NCI-H2196 treated with DMSO at 0.1 percent for 48 hours (cell line): ENCODE data around the gene FAM200C.

Experiments used
- DNase-seq: peaks from one replicate; lab custom pipeline; 2025; ENCODE audit not compliant: unreplicated experiment; lab: John Stamatoyannopoulos, UW

FAM200C gene

DNA sequence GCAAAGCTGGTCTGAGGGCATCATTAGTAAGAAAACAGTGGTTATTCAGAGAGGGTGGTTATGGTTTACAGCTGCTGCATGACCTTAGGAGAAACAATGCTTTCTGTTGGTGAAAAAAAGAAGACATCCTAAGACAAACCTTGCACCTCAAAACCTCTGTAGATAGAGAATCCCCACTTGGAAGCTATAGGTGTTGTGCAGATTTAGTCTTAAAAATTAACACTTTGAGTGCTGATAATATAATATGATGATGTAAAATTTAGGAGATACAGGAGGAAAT lies 20.4 kb upstream of the FAM200C start:
- no peak for DNase-seq

GRCh38 chr5:160419458-160420330 lies 19.8 kb upstream of the FAM200C start:
- DNase-seq = no peak

DNA sequence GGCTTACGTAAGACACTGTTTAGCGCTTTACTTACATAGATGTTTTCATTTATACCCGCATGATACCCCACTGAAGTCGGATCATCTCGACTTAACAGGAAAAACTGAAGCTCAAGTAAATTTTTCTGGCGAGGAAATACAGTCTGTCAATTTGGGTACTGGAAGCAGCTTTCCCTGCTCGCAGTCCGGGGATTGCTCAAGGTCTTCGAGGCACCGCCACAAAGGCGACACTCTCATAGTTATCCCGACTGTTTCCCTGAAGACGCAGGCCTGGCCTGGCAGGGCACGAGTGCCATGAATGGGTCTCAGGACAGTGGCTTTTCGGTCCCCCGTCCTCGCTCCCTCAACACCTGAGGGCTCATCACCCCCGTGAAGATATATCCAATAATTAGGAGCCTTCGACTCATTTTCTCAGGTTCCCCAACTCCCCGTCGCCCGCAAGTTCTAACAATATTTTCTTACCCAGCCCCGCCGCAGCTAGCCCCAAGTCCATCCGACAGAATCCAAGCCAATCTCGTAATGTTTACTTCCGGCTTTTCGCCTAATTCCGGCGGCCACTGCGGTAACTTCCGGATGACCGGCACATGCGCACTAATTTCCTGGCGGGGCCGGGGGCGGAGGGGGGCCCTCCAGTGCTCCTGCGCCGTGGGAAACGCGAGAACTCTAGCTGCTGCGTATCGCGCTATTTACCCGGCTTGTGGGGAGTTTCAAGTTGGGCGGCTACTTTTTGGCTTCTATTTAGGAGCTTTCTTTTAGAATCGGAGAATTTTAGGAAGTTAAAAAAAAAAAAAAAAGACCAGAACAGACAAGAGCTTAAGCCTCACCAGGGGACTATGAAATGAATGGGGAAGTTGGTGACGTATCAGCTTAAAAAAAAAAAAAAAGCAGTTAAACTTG lies 19.0 kb upstream of the FAM200C start, which contains the start of gene SLU7:
Gene SLU7 (minus strand): TSS at position 521 of the 897 bp plus-strand sequence. CDS start 3,787 bp downstream, outside the sequence.
- DNase-seq = peak; percentile 86

DNA sequence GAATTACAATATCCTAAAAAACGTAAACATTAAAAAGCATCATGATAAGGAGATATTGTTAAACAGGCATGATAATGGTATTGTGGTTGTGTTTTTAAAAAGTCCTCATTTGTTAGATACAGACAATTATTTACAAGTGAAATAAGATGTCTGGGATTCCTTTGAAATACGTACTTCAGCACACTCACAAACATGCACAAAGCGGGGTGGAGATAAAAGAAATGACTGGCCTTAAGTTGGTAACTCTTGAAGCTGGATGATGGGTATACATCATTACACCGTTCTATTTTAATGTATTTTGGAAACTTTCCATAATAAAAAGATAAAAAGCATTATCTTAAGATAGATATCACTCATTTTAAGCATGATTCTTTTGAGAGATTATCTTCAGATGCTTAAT lies 1.0 kb downstream of the FAM200C start:
- DNase-seq = no peak

DNA sequence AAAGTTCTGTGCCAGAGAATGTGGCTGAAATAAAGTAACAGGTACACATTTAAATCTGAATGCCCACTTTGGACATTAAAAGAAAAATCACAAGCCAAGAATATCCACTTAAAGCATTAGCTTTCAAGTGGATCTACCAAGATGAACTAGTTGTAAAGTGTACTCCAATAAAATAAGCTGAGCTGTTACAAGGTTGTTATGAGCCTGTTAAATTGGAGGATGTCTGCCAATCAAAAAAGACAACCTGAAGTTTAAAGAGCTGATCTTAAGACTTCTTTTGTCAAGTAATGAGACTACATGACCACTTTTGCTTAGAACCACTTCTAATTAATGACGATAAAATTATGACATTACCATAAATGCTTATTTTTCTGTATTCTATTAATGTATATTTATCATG lies 2.4 kb downstream of the FAM200C start:
- no peak for DNase-seq

- DNase-seq = no peak
These were observed 4.7 kb downstream of the FAM200C start for GRCh38 chr5:160395111-160395510.

DNA sequence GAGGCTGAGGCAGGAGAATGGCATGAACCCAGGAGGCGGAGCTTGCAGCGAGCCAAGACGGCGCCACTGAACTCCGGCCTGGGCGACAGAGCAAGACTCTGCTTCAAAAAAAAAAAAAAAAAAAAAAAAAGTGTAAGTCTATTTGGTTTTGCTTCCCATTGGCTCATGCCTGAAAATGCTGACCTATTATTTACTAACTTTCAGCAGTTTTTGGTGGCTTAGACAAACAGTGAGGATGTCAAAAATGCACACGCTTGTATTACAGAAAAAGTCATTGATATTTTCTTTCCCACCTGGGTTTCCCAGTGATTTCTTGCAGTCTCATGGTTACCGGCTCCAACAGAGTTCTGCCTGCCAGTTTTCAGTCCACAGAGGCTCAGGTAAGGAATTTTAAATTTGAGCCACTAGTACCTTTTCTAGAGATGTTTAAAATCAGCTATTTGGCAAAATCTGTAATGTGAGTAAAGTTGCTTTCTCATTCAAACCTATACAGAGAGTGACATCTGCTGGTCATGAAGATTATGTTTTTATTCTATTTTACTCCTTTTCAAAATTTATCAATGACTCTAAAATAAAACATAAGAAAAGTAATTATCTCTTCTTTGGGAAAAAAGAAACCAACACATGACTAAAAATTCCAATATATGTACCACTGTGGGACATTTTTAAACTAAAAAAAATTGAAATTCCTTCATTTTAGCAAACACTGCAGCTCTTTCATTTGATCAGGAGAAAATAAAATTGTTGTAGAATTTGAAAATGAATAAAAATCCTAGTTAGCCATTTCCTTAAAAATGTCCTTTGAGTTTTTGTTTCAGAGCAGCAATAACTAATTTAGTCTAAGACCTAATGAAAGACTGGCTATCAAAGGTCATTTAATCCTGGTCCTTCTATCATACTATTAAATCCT lies 8.8 kb downstream of the FAM200C start:
- DNase-seq = no peak

DNA sequence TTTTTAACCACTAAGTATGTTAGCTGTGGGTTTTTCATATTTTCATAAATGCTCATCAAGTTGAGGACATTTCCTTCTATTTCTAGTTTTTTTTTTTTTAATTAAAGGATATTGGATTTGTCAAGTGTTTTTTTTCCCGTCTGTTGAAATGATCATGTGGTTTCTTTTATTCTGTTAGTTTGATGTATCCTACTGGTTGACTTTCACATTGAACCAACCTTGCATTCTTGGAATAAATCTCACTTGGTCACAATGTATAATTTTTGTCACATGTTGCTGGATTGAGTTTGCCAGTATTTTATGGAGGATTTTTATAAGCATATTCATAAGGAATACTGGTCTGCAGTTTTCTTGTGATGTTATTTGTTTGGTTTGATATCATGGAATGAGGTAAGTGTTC lies 12.4 kb downstream of the FAM200C start:
- DNase-seq = no peak

- no peak for DNase-seq
These were observed 14.4 kb downstream of the FAM200C start for GRCh38 chr5:160385496-160385895.

DNA sequence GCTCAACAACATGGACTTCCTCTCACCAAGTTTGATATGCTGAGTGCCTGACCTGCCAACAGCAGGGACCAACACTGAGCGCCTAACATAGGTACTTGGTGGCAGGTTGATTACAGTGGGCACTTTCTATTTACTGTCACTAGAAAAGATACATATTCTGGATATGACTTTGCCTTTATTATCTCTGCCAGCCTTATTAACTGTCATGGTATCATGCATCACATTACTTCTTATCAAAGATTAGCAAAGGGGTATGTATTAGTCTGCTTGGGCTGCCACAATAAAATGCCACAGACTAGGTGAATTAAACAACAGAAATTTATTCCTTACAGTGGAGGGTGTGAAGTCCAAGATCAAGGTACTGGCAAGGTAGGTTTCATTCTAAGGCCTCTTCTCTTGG lies 15.2 kb downstream of the FAM200C start:
- DNase-seq = no peak

GRCh38 chr5:160382346-160382745 lies 17.5 kb downstream of the FAM200C start:
- DNase-seq = no peak

DNA sequence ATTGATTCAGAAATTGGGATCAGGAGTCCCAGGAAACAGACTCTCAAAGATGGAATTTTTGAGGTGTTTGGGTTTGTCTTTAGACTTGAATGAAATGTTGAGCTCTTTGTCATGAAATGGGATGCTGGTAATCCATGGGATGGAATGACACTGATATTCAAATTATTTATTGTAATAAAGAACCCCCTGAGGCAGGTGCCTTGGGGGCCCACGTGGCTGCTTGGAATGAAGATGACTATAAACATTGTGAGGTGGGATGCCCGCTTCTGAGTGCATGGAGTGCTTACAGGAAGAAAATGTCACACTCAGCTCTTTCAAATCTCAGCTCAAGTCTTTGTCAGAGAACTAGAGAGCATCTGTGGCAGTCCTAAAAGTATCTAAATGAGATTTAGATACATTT lies 19.8 kb downstream of the FAM200C start:
- no peak for DNase-seq

DNA sequence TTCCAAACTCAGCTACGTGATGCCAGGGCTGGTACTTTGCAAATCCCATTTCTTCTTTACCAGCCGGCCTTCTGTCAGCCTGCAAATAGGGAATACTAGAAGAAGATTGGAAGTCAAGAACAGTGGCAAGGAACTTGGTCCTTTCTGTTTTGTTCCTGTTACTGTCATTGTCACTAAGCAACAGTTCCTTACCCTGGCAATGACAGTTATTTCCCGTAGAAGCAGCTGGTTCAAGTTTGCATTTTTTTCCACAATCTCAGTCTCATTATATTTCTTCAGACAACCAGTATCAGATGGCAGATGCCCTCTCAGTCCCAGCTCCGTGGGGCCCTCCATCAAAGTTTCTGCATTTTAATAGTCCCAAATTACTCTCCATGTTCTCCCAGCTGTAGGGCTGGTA lies 20.3 kb downstream of the FAM200C start:
- DNase-seq = no peak

DNA sequence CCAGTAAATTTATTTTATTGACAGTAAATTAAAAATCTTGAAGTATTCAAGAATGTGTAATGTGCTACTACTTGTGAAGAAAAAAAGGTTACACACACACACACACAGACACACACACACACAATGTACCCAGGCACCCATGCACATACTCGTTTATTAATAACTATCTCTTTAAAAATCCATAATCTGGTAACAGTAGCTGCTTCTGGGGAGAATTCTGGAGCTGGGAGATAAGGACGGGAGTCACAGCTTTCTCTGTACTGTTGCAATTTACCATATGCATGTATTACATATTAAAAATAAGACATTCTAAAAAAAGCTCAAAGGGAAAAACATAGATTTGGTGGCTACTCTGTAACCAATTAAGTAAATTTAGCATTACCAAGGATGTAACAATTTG lies 21.5 kb downstream of the FAM200C start:
- no peak for DNase-seq

GRCh38 chr5:160377651-160378050 lies 22.2 kb downstream of the FAM200C start:
- no peak for DNase-seq

DNA sequence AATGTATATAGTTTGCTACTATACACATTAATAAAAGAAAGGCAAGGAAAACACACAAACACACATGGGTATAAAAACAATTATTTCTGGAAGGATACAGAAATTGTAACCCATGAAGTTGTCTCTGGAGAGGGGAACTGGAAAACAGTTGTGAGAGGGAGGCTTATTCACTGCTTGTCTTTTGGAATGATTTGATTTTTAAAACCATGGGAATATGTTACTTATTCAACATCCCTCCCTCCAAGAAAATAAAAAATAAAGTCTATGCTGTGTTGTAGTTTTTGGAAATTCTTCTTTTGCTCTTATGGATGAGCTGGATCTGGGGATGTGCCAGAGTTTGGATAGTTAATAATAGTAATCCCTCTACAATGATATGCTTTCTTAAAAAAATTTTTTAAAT lies 23.4 kb downstream of the FAM200C start:
- no peak for DNase-seq

- DNase-seq = no peak
These were observed 24.2 kb downstream of the FAM200C start for GRCh38 chr5:160375701-160376100.

DNA sequence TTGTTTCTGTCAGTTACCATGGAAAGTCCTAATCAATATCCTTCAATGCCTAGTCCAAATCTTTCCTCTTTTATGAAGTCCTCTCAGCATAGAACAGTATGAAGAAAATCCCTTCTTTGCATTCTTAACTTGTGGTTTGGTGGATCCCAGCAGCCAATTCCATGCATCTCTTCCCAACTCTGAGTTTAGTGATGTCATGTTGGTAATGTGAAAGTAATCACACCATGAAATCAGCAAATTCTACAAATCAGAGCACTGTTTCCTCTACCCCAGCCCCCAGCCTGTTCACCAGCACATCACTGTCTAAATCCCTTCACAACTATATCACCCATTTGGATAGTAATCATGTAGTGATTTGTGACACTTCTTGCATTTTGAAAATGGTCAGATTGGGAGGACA lies 24.7 kb downstream of the FAM200C start:
- no peak for DNase-seq

GRCh38 chr5:160371294-160371693 lies 28.6 kb downstream of the FAM200C start:
- no peak for DNase-seq

GRCh38 chr5:160370713-160371034 lies 29.2 kb downstream of the FAM200C start:
- no peak for DNase-seq

DNA sequence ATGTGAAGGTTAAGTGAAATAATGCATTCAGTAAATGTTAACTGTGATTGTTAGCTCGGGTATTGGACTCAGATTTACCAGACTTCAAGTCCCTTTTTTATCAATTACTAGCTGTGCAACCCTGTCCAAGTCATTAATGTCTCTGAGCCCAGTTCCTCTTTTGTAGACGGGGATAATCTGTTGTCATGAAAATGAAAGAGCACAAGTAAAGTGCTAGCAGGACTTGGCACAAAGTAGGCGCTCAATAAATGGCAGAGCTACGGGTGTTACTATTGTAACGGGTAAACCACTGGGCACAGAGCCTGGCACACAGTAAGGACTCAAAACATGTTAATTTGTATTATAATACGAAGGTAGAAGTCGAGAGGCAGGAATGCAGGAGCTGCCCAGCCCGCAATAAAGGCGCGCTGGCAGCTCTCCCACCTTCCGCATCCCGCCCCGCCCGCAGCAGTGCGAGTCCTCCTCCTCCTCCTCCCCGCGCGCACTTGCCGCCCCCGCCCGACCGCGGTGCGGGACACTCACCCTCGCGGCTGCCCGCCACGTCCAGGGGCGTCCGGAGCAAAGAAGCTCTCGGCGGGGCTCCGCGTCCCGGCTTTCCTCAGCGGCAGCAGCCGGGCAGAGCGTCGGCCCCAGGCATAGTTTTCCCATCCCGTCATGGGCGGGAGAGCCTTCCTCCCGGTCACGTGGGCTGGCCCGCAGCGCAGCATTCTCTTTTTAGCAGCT lies 29.7 kb downstream of the FAM200C start, which contains the start of gene C1QTNF2:
Gene C1QTNF2 (minus strand): TSS at position 637 of the 723 bp plus-strand sequence. CDS start 15,615 bp downstream, outside the sequence.
- DNase-seq = peak; percentile 15
